Fibroblast of pulmonary artery (primary cell): Measurements from ENCODE around the gene HOXC12.

ENCODE experiments used
- DNase-seq: peaks from one replicate; pipeline ENCODE4 v3.0.0-alpha.2; 2010; ENCODE audit warnings: low read depth
- H3K4me3 ChIP-seq: replicated peaks from 2 replicates; pipeline ENCODE4 v1.5.1; 2011; ENCODE audit warnings: low read depth, mild to moderate bottlenecking, control low read depth, low read length, moderate library complexity
- CTCF ChIP-seq: IDR thresholded peaks from 2 replicates; pipeline ENCODE4 v1.5.1; 2011; ENCODE audit warnings: mild to moderate bottlenecking, control low read depth, low read length, inconsistent platforms; ENCODE audit errors: missing control alignments

The HOXC12 gene

DNA sequence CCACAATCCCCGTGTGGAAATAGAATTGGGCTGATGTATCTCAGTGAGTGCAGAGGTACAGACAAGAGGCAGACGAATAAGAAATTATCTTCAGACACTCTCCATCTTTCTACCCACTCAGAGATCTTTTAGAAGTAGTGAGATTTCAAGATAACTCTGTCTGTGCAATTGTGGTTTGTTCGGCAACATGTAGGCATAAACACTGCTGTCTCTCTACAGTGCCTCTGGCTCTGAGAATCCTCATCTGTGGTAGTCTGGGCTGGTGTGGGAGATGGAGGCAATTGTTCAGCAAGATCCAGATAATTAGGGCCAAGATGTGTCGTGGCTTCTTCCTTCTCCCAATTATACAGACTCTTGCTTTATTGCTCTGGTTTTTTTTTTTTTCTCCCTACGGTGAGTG is 13.0 kb upstream of the HOXC12 start:
- DNase-seq: no peak
- no peak overlapping the region for H3K4me3 ChIP-seq

DNA sequence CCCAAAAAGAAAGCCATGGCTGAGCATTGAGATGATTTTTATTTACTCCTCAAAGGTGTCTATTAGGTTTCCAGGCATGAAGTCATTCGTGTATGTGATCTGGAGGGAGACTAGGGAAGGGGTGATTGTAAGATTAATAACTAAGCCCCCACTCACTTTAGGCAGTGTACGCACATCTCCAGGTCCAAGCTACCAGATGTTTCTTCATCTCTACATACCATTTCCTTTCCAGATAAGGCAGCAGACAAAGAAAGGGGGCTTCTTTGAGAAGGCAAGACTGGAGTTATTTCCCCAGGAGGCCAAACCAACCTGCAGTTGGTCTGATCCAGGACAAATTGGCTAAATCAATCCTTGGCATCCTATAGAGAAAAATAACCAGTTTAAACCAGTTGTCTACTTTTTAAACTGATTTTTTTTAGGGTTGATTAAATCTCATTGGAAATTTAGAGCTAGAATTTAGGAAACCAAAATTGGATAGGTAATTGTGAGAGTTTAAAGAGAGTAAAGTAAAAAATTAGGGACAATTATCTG is 12.2 kb upstream of the HOXC12 start:
- H3K4me3 ChIP-seq: no peak overlapping the region
- no peak for DNase-seq
- TF ChIP-seq CTCF: no peak

More for the DNA sequence above, 13.0 kb upstream of the HOXC12 start:
- TF ChIP-seq CTCF: no peak

- TF ChIP-seq CTCF: no peak
- no peak for DNase-seq
- no peak overlapping the region for H3K4me3 ChIP-seq
Observed at GRCh38 chr12:53944209-53944608, 10.5 kb upstream of the HOXC12 start.

DNA sequence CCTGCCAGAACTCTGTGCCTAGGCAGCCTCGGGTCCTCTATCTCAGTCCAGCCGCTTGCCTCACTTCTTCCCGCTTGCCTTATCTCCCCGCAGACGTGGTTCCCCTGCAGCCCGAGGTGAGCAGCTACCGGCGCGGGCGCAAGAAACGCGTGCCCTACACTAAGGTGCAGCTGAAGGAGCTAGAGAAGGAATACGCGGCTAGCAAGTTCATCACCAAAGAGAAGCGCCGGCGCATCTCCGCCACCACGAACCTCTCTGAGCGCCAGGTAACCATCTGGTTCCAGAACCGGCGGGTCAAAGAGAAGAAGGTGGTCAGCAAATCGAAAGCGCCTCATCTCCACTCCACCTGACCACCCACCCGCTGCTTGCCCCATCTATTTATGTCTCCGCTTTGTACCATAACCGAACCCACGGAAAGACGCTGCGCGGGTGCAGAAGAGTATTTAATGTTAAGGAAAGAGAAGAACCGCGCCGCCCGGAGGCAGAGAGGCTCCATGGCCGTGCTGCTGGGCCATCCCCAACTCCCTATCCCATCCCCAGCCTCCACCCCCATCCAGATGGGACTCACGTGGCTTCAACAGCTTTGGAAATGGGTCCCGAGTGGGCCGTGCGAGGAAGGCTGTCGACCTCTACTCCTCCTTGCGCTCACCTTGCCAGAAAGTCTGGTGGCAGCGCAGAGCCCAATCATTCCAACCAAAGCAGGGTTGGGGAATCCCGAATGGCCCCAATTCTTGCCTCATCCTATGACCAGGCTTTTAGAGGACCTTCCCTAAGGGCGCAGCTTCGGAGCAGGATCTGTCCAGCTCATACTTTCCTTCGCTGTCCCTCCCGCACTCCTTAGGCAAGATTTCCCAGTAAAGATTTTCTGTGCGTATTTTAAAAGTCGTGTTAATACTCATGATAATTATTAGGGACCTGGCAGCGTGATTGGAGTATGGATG is 9.5 kb upstream of the HOXC12 start:
- H3K4me3 ChIP-seq: no peak overlapping the region
- TF ChIP-seq CTCF: no peak
- DNase-seq: no peak

- no peak for TF ChIP-seq CTCF
- no peak overlapping the region for H3K4me3 ChIP-seq
- no peak for DNase-seq
Observed at GRCh38 chr12:53947743-53948142, 7.0 kb upstream of the HOXC12 start.

- TF ChIP-seq CTCF: no peak
- no peak for DNase-seq
Observed at GRCh38 chr12:53948650-53949593, 5.8 kb upstream of the HOXC12 start.

More at GRCh38 chr12:53948650-53949593, 5.8 kb upstream of the HOXC12 start:
- H3K4me3 ChIP-seq: no peak overlapping the region
